Body of pancreas (tissue), 4 donors: ENCODE results near the gene CFP.

Experiments used
- CTCF ChIP-seq, 7 experiments: fragments of 450-650 bp in 4 of 7; fragments of 200-600 bp in 3 of 7; sonication (generic) in 3 of 7; IDR thresholded peaks; one replicate each; pipeline ENCODE4 v1.5.1; 2016 to 2019; ENCODE audit warnings: antibody characterized with exemption in 7 of 7
- POLR2A ChIP-seq, 3 donors: fragments of 450-650 bp; IDR thresholded peaks; one replicate each; pipeline ENCODE4 v1.6.1; 2016; ENCODE audit warnings: antibody characterized with exemption in 3 of 3, mild to moderate bottlenecking in 2 of 3

GRCh38 chrX:47608130-47608810 lies 21.5 kb downstream of the CFP start:
- TF ChIP-seq CTCF (IDR thresholded peaks at IDR 0.05), result no peak
- TF ChIP-seq POLR2A (IDR thresholded peaks at IDR 0.05), result no peak
